Esophagus muscularis mucosa (tissue), 3 donors: ENCODE data around the gene S100P.

Source experiments
- POLR2AphosphoS5 ChIP-seq, 2 donors: sonication (generic); formaldehyde crosslinking; IDR thresholded peaks; one replicate each; pipeline ENCODE4 v1.6.1; 2017; ENCODE audit warnings: antibody characterized with exemption in 2 of 2
- TF ChIP-seq, protein P1 (sequence below), 3 experiments: fragments of 200-600 bp in 2 of 3; fragments of 450-650 bp in 1 of 3; sonication (generic) in 2 of 3; IDR thresholded peaks; one replicate each; pipeline ENCODE4 v1.5.1; 2017 to 2019; ENCODE audit warnings: antibody characterized with exemption in 3 of 3, mild to moderate bottlenecking in 2 of 3, moderate library complexity in 1 of 3

- TF ChIP-seq, protein P1, sequence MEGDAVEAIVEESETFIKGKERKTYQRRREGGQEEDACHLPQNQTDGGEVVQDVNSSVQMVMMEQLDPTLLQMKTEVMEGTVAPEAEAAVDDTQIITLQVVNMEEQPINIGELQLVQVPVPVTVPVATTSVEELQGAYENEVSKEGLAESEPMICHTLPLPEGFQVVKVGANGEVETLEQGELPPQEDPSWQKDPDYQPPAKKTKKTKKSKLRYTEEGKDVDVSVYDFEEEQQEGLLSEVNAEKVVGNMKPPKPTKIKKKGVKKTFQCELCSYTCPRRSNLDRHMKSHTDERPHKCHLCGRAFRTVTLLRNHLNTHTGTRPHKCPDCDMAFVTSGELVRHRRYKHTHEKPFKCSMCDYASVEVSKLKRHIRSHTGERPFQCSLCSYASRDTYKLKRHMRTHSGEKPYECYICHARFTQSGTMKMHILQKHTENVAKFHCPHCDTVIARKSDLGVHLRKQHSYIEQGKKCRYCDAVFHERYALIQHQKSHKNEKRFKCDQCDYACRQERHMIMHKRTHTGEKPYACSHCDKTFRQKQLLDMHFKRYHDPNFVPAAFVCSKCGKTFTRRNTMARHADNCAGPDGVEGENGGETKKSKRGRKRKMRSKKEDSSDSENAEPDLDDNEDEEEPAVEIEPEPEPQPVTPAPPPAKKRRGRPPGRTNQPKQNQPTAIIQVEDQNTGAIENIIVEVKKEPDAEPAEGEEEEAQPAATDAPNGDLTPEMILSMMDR (IDR thresholded peaks at IDR 0.05): no peak
- no peak for TF ChIP-seq POLR2AphosphoS5 (IDR thresholded peaks at IDR 0.05)
Observed at GRCh38 chr4:6647582-6648230, 46.0 kb upstream of the S100P start.
